IPS-15b (cell line): Measurements from ENCODE around the gene AANAT.

Experiments used
- H3K27me3 ChIP-seq: one replicate; pipeline ENCODE4 v1.6.1; 2013; ENCODE audit warnings: low read length; ENCODE audit not compliant: control insufficient read depth, insufficient read depth
- H3K36me3 ChIP-seq: one replicate; pipeline ENCODE4 v1.6.1; 2013; ENCODE audit warnings: low read length; ENCODE audit not compliant: control insufficient read depth, insufficient read depth
- H3K4me1 ChIP-seq: one replicate; pipeline ENCODE4 v1.6.1; 2013; ENCODE audit warnings: mild to moderate bottlenecking, low read length; ENCODE audit not compliant: control insufficient read depth, insufficient read depth
- H3K4me3 ChIP-seq: one replicate; pipeline ENCODE4 v1.5.1; 2013; ENCODE audit warnings: low read depth, low read length
- H3K9ac ChIP-seq: one replicate; pipeline ENCODE4 v1.6.1; 2013; ENCODE audit warnings: low read depth, mild to moderate bottlenecking, low read length
- H3K9me3 ChIP-seq: one replicate; pipeline ENCODE4 v1.6.1; 2013; ENCODE audit warnings: mild to moderate bottlenecking, low read length; ENCODE audit not compliant: control insufficient read depth, insufficient read depth

AANAT gene

GRCh38 chr17:76459674-76460073 is 7.7 kb upstream of the AANAT start:
- H3K4me1 ChIP-seq, result peaks cover 17% of the 10 kb centered on the region
- H3K36me3 ChIP-seq, result no peaks in the 10 kb centered on the region
- no peaks in the 10 kb centered on the region for H3K9me3 ChIP-seq
- no peak overlapping the region for H3K4me3 ChIP-seq
- H3K9ac ChIP-seq, result no peak overlapping the region
- peaks cover 2% of the 10 kb centered on the region for H3K27me3 ChIP-seq

- H3K9me3 ChIP-seq, result no peaks in the 10 kb centered on the region
- no peak overlapping the region for H3K4me3 ChIP-seq
- H3K27me3 ChIP-seq, result peaks cover 2% of the 10 kb centered on the region
- H3K36me3 ChIP-seq, result no peaks in the 10 kb centered on the region
- no peak overlapping the region for H3K9ac ChIP-seq
- H3K4me1 ChIP-seq, result peaks cover 17% of the 10 kb centered on the region
These were observed 5.4 kb upstream of the AANAT start for GRCh38 chr17:76461765-76462555.

GRCh38 chr17:76462556-76463290 is 4.7 kb upstream of the AANAT start:
- Histone ChIP-seq H3K27me3 (peaks cover 2% of the 10 kb centered on the region), H3K9ac (no peak overlapping the region), H3K9me3 (no peaks in the 10 kb centered on the region), H3K36me3 (no peaks in the 10 kb centered on the region), H3K4me3 (no peak overlapping the region), H3K4me1 (peaks cover 17% of the 10 kb centered on the region)

GRCh38 chr17:76466775-76467130 is 650 bp upstream of the AANAT start:
- no peak overlapping the region for H3K4me3 ChIP-seq
- H3K36me3 ChIP-seq, result peaks cover 3% of the 10 kb centered on the region
- peaks cover 2% of the 10 kb centered on the region for H3K27me3 ChIP-seq
- no peak overlapping the region for H3K9ac ChIP-seq
- peaks cover 9% of the 10 kb centered on the region for H3K4me1 ChIP-seq
- no peaks in the 10 kb centered on the region for H3K9me3 ChIP-seq

- Histone ChIP-seq H3K4me3 (no peak overlapping the region), H3K9me3 (no peaks in the 10 kb centered on the region), H3K4me1 (no peaks in the 10 kb centered on the region), H3K9ac (no peak overlapping the region), H3K27me3 (peaks cover 2% of the 10 kb centered on the region), H3K36me3 (peaks cover 13% of the 10 kb centered on the region)
These were observed 618 bp downstream of the AANAT start for GRCh38 chr17:76467809-76468633.

- H3K36me3 ChIP-seq, result peaks cover 17% of the 10 kb centered on the region
- H3K9me3 ChIP-seq, result no peaks in the 10 kb centered on the region
- peak overlapping the region; percentile 37 for H3K9ac ChIP-seq
- H3K4me1 ChIP-seq, result no peaks in the 10 kb centered on the region
- H3K27me3 ChIP-seq, result no peaks in the 10 kb centered on the region
- H3K4me3 ChIP-seq, result no peak overlapping the region
These were observed 1.2 kb downstream of the AANAT start for GRCh38 chr17:76468634-76469010.

GRCh38 chr17:76469076-76469990 is 1.9 kb downstream of the AANAT start:
- Histone ChIP-seq H3K4me1 (no peaks in the 10 kb centered on the region), H3K9me3 (no peaks in the 10 kb centered on the region), H3K27me3 (no peaks in the 10 kb centered on the region), H3K9ac (peak overlapping the region; percentile 47), H3K4me3 (no peak overlapping the region), H3K36me3 (peaks cover 20% of the 10 kb centered on the region)

GRCh38 chr17:76469991-76470739 is 2.8 kb downstream of the AANAT start:
- Histone ChIP-seq H3K9ac (peak overlapping the region; percentile 47), H3K36me3 (peaks cover 21% of the 10 kb centered on the region), H3K4me3 (no peak overlapping the region), H3K9me3 (no peaks in the 10 kb centered on the region), H3K4me1 (no peaks in the 10 kb centered on the region), H3K27me3 (no peaks in the 10 kb centered on the region)

- H3K27me3 ChIP-seq, result no peaks in the 10 kb centered on the region
- no peak overlapping the region for H3K9ac ChIP-seq
- no peaks in the 10 kb centered on the region for H3K9me3 ChIP-seq
- H3K36me3 ChIP-seq, result peaks cover 21% of the 10 kb centered on the region
- no peak overlapping the region for H3K4me3 ChIP-seq
- H3K4me1 ChIP-seq, result no peaks in the 10 kb centered on the region
These were observed 4.3 kb downstream of the AANAT start for GRCh38 chr17:76471498-76472257.

- no peak overlapping the region for H3K9ac ChIP-seq
- no peaks in the 10 kb centered on the region for H3K9me3 ChIP-seq
- H3K36me3 ChIP-seq, result peaks cover 21% of the 10 kb centered on the region
- no peak overlapping the region for H3K4me3 ChIP-seq
- H3K4me1 ChIP-seq, result no peaks in the 10 kb centered on the region
- no peaks in the 10 kb centered on the region for H3K27me3 ChIP-seq
These were observed 4.8 kb downstream of the AANAT start for GRCh38 chr17:76472258-76472645.
